CD14-positive monocyte (primary cell): ENCODE results near the gene NEU1. TPM values are rescaled to one million over a fixed set of nuclear protein-coding genes. Genes with fewer than 3 reads are reported as not detected.

Experiments used
- DNase-seq, 3 donors: peaks; one replicate each; pipeline ENCODE4 v3.0.0-alpha.2; 2011 to 2022
- H2AFZ ChIP-seq: 2 replicates; pipeline ENCODE4 v1.6.0; 2012; ENCODE audit warnings: mild to moderate bottlenecking, low read depth, low read length, inconsistent platforms; ENCODE audit not compliant: insufficient read depth, poor library complexity, severe bottlenecking
- H3K27ac ChIP-seq, 2 donors: 1 replicate in 1 of 2; 2 replicates in 1 of 2; pipeline ENCODE4 v1.5.1; 2012 to 2013; ENCODE audit warnings: low read length in 2 of 2, control low read depth in 1 of 2, inconsistent platforms in 1 of 2, low read depth in 1 of 2, mild to moderate bottlenecking in 1 of 2
- H3K27me3 ChIP-seq, 2 donors: one replicate each; pipeline versions ENCODE4 v1.6.0 to v1.6.1; 2011 to 2013; ENCODE audit warnings: low read length in 2 of 2; ENCODE audit not compliant: control insufficient read depth in 2 of 2, insufficient read depth in 2 of 2
- H3K36me3 ChIP-seq, 2 donors: replicated peaks in 1 of 2; 1 replicate in 1 of 2; 2 replicates in 1 of 2; pipeline versions ENCODE4 v1.5.1 to v1.6.1; 2012 to 2013; ENCODE audit warnings: low read length in 2 of 2, control low read depth in 1 of 2, inconsistent platforms in 1 of 2, mild to moderate bottlenecking in 1 of 2; ENCODE audit not compliant: insufficient read depth in 2 of 2, control insufficient read depth in 1 of 2
- H3K4me1 ChIP-seq, 2 donors: 1 replicate in 1 of 2; 2 replicates in 1 of 2; pipeline versions ENCODE4 v1.5.1 to v1.6.1; 2012 to 2013; ENCODE audit warnings: low read length in 2 of 2, control low read depth in 1 of 2, inconsistent platforms in 1 of 2, mild to moderate bottlenecking in 1 of 2, moderate library complexity in 1 of 2; ENCODE audit not compliant: insufficient read depth in 2 of 2, control insufficient read depth in 1 of 2
- H3K4me2 ChIP-seq: replicated peaks from 2 replicates; pipeline ENCODE3; 2012; ENCODE audit warnings: low read length, moderate library complexity, mild to moderate bottlenecking; ENCODE audit not compliant: poor library complexity, severe bottlenecking; ENCODE audit errors: extremely low read depth
- H3K4me3 ChIP-seq, 3 experiments: fragments of 200-600 bp in 1 of 3; sonication (generic) in 1 of 3; replicated peaks in 1 of 3; 1 replicate in 2 of 3; 2 replicates in 1 of 3; pipeline ENCODE4 v1.5.1; 2011 to 2013; ENCODE audit warnings: low read length in 3 of 3, mild to moderate bottlenecking in 3 of 3, control low read depth in 2 of 3, low read depth in 2 of 3, inconsistent platforms in 1 of 3, moderate library complexity in 1 of 3
- H3K79me2 ChIP-seq: 2 replicates; pipeline ENCODE4 v1.6.0; 2012; ENCODE audit warnings: mild to moderate bottlenecking, control low read depth, inconsistent platforms, low read length, moderate library complexity; ENCODE audit not compliant: insufficient read depth
- H3K9ac ChIP-seq: 2 replicates; pipeline ENCODE4 v1.6.0; 2017; ENCODE audit warnings: low read length, mild to moderate bottlenecking; ENCODE audit not compliant: insufficient read depth, poor library complexity, severe bottlenecking
- H3K9me3 ChIP-seq, 2 donors: replicated peaks in 1 of 2; 1 replicate in 1 of 2; 2 replicates in 1 of 2; pipeline versions ENCODE4 v1.5.1 to v1.6.1; 2012 to 2013; ENCODE audit warnings: low read length in 2 of 2, control low read depth in 1 of 2; ENCODE audit not compliant: control insufficient read depth in 1 of 2, insufficient read depth in 1 of 2
- H4K20me1 ChIP-seq: 2 replicates; pipeline ENCODE4 v1.6.0; 2012; ENCODE audit warnings: mild to moderate bottlenecking, low read length, control low read depth, moderate library complexity; ENCODE audit not compliant: insufficient read depth
- H3K27ac Mint-ChIP-seq, 7 donors: one replicate each; pipeline ENCODE4 v1.8.0; 2020; ENCODE audit warnings: mild to moderate bottlenecking in 7 of 7, mixed read lengths in 7 of 7, moderate library complexity in 6 of 7, inconsistent platforms in 2 of 7
- H3K27me3 Mint-ChIP-seq, 3 donors: one replicate each; pipeline ENCODE4 v1.8.0; 2021 to 2022; ENCODE audit warnings: low read depth in 3 of 3, mild to moderate bottlenecking in 3 of 3, mixed read lengths in 3 of 3, moderate library complexity in 3 of 3, inconsistent platforms in 1 of 3
- H3K36me3 Mint-ChIP-seq, 2 donors: one replicate each; pipeline ENCODE4 v1.8.0; 2020; ENCODE audit warnings: mixed read lengths in 2 of 2, inconsistent platforms in 1 of 2, mild to moderate bottlenecking in 1 of 2
- H3K4me1 Mint-ChIP-seq: one replicate; pipeline ENCODE4 v1.8.0; 2020; ENCODE audit warnings: mild to moderate bottlenecking, mixed read lengths
- H3K4me3 Mint-ChIP-seq, 2 donors: one replicate each; pipeline ENCODE4 v1.8.0; 2020; ENCODE audit warnings: mild to moderate bottlenecking in 2 of 2, mixed read lengths in 2 of 2, moderate library complexity in 1 of 2
- H3K9me3 Mint-ChIP-seq, 7 donors: one replicate each; pipeline ENCODE4 v1.8.0; 2020 to 2022; ENCODE audit warnings: mixed read lengths in 7 of 7, mild to moderate bottlenecking in 6 of 7, moderate library complexity in 6 of 7, inconsistent platforms in 2 of 7
- CTCF ChIP-seq: fragments of 200-600 bp; IDR thresholded peaks from one replicate; pipeline ENCODE4 v1.8.0; 2022; ENCODE audit warnings: antibody characterized with exemption, mild to moderate bottlenecking
- WGBS: methylation state at CpG from one replicate; pipeline ENCODE4 v1.1.5; 2013; ENCODE audit warnings: missing lambda C conversion rate; ENCODE audit not compliant: insufficient coverage; 5-methylcytosine and 5-hydroxymethylcytosine counted together
- intact Hi-C, 2 donors: fragments of 100-400 bp; cut with micrococcal nuclease; formaldehyde crosslinking; loops; one replicate each; pipeline versions ENCODE4 v1.15.0 to v1.15.1; 2023
- polyA plus RNA-seq, 3 donors: library from polyadenylated mRNA; depleted of rRNA in 1 of 3; unstranded in 2 of 3; stranded (reverse) in 1 of 3; fragments of 300-500 nt in 2 of 3; fragments of >200 nt in 1 of 3; fragmentation: Illumina TruSeq in 2 of 3; gene quantifications; 1 replicate in 2 of 3; 2 replicates in 1 of 3; pipeline ENCODE4 v1.2.3, GENCODE V29; 2012 to 2021

The NEU1 gene
- polyA plus RNA-seq, 3 donors: 70.2 to 89.5 (median 81.8) TPM

- Histone ChIP-seq H3K4me3 (no peak overlapping the region), H2AFZ (no peak overlapping the region), H4K20me1 (no peaks in the 10 kb centered on the region), H3K4me2 (no peak overlapping the region), H3K27ac (no peak overlapping the region), H3K79me2 (peaks cover 17% of the 10 kb centered on the region), H3K9ac (no peak overlapping the region), H3K9me3 (no peaks in the 10 kb centered on the region), H3K4me1 (peaks cover 44 to 62% of the 10 kb centered on the region in 2 donors), H3K36me3 (peaks cover 0 to 9% of the 10 kb centered on the region in 2 donors), H3K27me3 (no peaks in the 10 kb centered on the region)
- Mint-ChIP-seq H3K4me1 (peaks cover 47% of the 10 kb centered on the region), H3K4me3 (no peak overlapping the region), H3K36me3 (peaks cover 3% of the 10 kb centered on the region in 2 donors), H3K27ac (no peak overlapping the region), H3K9me3 (no peaks in the 10 kb centered on the region), H3K27me3 (peaks cover 4 to 18% (median 7%) of the 10 kb centered on the region in 3 donors)
- no peak for TF ChIP-seq CTCF
- intact Hi-C loops: loop anchor here (5.0 kb wide), 3 partner anchors 38 to 57 kb away; partner anchors contain the start of genes NELFE (in 1 of the 2), NEU1 (in 1 of the 2) and SKIC2 (in 1 of the 2)
- no peak for DNase-seq
- WGBS: 68% methylated on average over 34 of the region's 49 CpGs
Measured at GRCh38 chr6:31899882-31900722, 37.5 kb upstream of the NEU1 start.

DNA sequence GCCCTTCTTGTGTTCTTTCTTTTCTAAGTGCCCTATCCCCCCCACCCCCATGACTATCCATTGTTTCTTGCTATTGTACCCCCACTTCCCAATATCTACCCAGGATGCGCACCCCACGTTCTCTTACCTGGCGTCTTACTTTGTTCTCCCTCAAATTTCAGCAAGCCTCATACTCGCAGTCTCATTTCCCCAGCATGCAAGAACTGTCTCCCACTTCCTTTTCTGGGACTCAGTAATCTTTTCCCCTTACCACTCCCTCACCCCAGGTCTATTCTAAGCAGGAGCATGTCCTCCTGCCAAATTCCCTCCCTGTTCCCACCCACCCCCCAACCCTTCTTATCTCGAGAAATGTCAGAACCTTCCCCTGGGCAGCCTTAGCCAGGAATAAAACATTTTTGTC is 36.6 kb upstream of the NEU1 start:
- no peaks in the 10 kb centered on the region for H3K9me3 Mint-ChIP-seq
- intact Hi-C loops: loop anchor here (5.0 kb wide), 3 partner anchors 37 to 58 kb away; partner anchors contain the start of genes NELFE (in 1 of the 2), NEU1 (in 1 of the 2) and SKIC2 (in 1 of the 2)
- H3K36me3 Mint-ChIP-seq: peaks cover 5 to 7% of the 10 kb centered on the region in 2 donors
- Histone ChIP-seq H2AFZ (no peak overlapping the region), H3K27me3 (no peaks in the 10 kb centered on the region), H3K9me3 (no peaks in the 10 kb centered on the region), H4K20me1 (no peaks in the 10 kb centered on the region), H3K4me2 (peak overlapping the region; percentile 82), H3K4me3 (no peak overlapping the region), H3K36me3 (peaks cover 4 to 13% of the 10 kb centered on the region in 2 donors), H3K9ac (no peak overlapping the region), H3K4me1 (peaks cover 44 to 62% of the 10 kb centered on the region in 2 donors), H3K79me2 (peaks cover 17% of the 10 kb centered on the region), H3K27ac (no peak overlapping the region)
- H3K4me1 Mint-ChIP-seq: peaks cover 47% of the 10 kb centered on the region
- no peak overlapping the region for H3K4me3 Mint-ChIP-seq
- TF ChIP-seq CTCF: no peak
- DNase-seq: no peak
- H3K27me3 Mint-ChIP-seq: peaks cover 4 to 11% (median 7%) of the 10 kb centered on the region in 3 donors
- H3K27ac Mint-ChIP-seq: peak overlapping the region in 3 of 7 donors; percentile 19 to 49 (median 42)
- 6% methylated on average over 5 of the region's 5 CpGs for WGBS
